GM12873 (cell line): ENCODE measurements around the gene C19orf47.

Source experiments
- CTCF ChIP-seq: IDR thresholded peaks from 2 replicates; pipeline ENCODE4 v1.5.1; 2012; ENCODE audit warnings: low read depth, mild to moderate bottlenecking, moderate library complexity, low read length, control low read depth; ENCODE audit not compliant: insufficient read depth; ENCODE audit errors: missing control alignments

The C19orf47 gene

GRCh38 chr19:40331052-40331451 lies 17.1 kb downstream of the C19orf47 start:
- no peak for TF ChIP-seq CTCF

GRCh38 chr19:40326201-40326600 lies 22.0 kb downstream of the C19orf47 start:
- TF ChIP-seq CTCF, result no peak

- TF ChIP-seq CTCF, result no peak
Observed at GRCh38 chr19:40323705-40324104, 24.5 kb downstream of the C19orf47 start.

GRCh38 chr19:40322951-40323615 lies 25.1 kb downstream of the C19orf47 start:
- no peak for TF ChIP-seq CTCF

- TF ChIP-seq CTCF, result no peak
Observed at GRCh38 chr19:40322271-40322610, 26.0 kb downstream of the C19orf47 start.

- no peak for TF ChIP-seq CTCF
Observed at GRCh38 chr19:40321566-40322270, 26.5 kb downstream of the C19orf47 start.

- no peak for TF ChIP-seq CTCF
Observed at GRCh38 chr19:40321076-40321475, 27.1 kb downstream of the C19orf47 start.
